MM.1S (cell line): Measurements from ENCODE around the gene SPATA31C2.

Experiments
- EZH2 ChIP-seq: fragments of 300-600 bp; sonication (generic); optimal IDR thresholded peaks from 2 replicates; pipeline ENCODE3; 2017; ENCODE audit warnings: low read depth, mild to moderate bottlenecking, antibody characterized with exemption, low read length, mixed read lengths
- TF ChIP-seq, protein P1 (sequence below): fragments of 300-600 bp; sonication (generic); IDR thresholded peaks from 2 replicates; pipeline ENCODE4 v1.5.1; 2016; ENCODE audit warnings: antibody characterized with exemption, low read length, mixed read lengths

GRCh38 chr9:88180081-88180765 is 41.9 kb upstream of the SPATA31C2 start:
- no peak for TF ChIP-seq EZH2
- TF ChIP-seq, protein P1, sequence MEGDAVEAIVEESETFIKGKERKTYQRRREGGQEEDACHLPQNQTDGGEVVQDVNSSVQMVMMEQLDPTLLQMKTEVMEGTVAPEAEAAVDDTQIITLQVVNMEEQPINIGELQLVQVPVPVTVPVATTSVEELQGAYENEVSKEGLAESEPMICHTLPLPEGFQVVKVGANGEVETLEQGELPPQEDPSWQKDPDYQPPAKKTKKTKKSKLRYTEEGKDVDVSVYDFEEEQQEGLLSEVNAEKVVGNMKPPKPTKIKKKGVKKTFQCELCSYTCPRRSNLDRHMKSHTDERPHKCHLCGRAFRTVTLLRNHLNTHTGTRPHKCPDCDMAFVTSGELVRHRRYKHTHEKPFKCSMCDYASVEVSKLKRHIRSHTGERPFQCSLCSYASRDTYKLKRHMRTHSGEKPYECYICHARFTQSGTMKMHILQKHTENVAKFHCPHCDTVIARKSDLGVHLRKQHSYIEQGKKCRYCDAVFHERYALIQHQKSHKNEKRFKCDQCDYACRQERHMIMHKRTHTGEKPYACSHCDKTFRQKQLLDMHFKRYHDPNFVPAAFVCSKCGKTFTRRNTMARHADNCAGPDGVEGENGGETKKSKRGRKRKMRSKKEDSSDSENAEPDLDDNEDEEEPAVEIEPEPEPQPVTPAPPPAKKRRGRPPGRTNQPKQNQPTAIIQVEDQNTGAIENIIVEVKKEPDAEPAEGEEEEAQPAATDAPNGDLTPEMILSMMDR: no peak
